ENCODE results near the gene CACNA2D2.

CACNA2D2 gene

DNA sequence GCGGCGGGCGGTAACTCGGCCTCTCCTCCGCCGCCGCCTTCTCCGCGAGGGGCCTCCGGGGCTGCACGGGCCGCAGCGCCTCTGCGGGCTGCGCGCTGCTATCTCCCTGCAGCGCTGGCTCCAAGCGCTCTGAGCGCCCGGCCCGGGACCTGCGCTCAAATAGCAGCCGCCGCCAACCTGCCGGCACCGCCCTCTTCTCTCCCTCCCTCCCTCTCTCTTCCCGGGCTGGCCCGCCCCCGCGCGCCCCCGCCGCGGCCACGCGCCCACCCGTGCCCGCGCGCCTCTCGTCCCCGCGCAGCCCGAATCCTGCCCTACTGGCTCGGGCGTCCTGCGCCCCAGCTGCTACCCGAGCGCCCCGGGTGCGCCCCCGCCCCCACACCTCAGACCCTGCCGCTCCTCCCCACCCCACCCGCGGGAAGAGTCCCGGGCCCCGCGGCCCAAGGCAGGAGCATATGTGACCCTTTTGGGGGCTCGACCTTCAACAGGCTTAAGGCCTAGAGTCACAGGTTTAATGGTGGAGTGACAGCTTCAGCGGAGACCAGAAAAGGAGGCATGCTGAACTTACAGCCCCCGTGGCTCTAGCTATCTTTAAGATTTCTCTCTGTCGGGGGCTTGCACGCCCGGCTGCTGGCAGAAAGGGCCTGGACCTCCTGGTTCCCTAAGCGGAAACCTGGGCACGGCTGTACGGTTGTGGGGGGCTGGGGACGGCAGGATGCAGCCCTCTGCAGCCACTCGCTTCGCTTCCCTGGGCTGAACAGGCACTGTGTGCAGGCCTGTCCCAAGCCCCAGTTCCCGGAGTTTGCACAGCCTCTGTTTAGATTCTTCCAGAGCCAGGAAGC is at the start of gene CACNA2D2:
Gene CACNA2D2 (minus strand): TSS at position 131 of the 839 bp plus-strand sequence. CDS start 211 bp downstream, outside the sequence.
- DNase-seq: no peak

- DNase-seq: no peak
These were observed 49.2 kb upstream of the CACNA2D2 start for GRCh38 chr3:50552598-50552997.

- DNase-seq: no peak
These were observed 48.4 kb upstream of the CACNA2D2 start for GRCh38 chr3:50551681-50552435.

GRCh38 chr3:50551054-50551659 is 47.7 kb upstream of the CACNA2D2 start:
- no peak for DNase-seq

DNA sequence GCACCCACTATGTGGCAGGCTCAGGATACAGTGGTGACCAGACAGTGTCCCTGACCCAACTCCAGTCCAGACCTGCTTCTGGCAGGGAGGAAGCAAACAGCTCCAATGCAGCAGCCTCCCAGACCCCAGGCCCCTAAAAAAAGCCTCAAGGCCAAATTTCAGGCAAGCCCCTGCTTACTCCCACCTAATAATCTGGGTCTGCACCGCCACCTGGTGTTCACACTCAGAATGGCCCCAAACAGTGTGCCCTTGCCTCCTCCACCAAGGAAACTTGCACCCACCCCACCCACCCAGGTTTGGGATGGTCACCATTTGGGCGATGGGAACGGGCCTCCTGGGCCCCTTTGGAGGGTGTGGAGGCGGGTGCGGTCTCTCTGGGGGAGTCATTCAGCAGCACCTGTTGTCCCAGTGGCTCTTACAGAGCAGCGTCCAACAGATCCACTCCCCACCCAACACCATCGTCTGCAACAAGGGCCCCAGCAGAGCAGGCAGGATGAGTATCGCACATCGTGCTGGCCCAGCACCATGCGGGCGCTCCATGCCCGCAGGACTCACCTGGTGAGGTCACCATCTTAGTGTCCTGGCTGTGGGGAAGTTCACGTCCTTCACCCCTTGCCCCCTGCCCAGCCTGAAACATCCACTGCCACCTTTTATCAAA is 46.8 kb upstream of the CACNA2D2 start:
- no peak for DNase-seq

DNA sequence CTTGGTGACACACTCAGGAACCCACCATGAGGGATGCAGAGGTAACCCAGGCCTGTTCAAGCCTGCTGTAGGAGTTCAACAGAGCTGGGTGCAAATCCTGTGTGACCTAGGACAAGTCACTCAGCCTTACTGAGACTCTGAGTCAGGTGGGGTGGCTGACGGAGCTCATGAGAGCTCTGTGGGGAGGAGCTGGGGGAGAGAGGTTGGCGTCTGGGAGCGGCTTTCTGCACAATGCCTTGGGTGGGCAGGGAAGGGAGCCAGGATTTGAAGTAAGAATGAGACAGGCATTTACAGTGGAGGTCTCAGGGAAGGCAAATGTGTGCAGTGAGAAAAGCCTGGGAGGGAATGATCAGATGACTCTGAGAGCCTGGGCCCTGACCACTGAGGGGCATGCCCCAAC is 45.8 kb upstream of the CACNA2D2 start:
- DNase-seq: no peak

DNA sequence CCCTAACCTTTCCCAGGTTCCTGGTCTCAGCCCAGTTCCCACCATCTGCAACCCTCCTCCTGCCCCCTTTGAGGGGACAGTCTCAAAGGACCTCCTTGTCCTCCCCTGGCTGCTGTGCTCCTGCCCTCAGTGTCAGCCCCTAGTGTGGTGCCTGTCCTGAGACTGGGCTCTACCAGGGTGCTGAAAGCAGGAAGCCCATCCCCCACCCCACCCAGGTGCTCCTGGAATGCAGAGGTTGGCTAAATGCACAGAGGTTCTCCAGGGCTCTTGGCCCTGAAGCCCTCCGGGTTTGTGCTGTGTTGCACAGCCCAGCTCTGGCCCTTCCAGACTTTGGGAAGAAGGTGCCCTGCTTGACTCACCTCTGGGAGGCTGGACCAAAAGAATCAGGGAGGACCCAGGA is 42.3 kb upstream of the CACNA2D2 start:
- no peak for DNase-seq

DNA sequence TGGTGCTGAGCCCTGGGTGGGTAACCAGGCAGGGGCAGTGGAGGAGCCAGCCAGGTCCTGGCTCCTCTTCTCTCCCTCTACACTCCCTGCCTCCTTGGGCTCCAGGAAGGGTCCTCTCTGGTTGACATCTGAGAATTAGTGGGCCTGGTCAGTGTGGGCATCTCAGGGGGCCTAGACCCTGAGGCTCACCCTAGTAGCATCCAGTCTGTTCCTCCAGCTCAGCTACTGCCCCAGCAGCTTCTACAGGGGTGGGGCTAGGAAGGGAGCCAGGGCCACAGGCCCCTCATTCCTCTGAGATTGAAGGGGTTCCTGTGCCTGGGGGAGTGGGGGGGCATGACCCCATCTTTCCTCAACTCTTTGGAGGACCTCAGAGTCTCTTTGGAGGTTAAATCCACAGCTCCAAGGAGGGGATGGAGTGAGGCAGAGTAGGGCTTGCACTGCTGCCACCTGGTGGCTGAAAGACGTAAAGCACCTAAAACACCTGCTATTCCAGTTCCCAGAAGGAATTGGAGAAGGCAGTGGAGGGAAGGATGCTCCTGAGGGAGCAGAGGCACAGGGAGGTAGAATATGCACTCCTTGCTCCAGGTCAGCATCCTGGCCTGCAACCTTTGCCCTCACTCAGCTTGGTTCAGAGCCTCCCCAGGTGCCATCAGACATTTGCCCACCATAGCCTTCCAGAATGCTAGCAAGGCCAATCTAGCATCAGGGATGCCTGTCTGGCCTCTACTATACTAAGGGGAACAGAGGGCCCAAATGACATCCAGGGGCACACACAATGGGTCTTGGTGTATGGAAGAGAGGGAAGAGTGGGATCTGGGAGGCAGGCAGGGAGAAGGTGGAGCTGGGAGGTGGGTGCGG is 39.0 kb upstream of the CACNA2D2 start:
- DNase-seq: peak; percentile 62

DNA sequence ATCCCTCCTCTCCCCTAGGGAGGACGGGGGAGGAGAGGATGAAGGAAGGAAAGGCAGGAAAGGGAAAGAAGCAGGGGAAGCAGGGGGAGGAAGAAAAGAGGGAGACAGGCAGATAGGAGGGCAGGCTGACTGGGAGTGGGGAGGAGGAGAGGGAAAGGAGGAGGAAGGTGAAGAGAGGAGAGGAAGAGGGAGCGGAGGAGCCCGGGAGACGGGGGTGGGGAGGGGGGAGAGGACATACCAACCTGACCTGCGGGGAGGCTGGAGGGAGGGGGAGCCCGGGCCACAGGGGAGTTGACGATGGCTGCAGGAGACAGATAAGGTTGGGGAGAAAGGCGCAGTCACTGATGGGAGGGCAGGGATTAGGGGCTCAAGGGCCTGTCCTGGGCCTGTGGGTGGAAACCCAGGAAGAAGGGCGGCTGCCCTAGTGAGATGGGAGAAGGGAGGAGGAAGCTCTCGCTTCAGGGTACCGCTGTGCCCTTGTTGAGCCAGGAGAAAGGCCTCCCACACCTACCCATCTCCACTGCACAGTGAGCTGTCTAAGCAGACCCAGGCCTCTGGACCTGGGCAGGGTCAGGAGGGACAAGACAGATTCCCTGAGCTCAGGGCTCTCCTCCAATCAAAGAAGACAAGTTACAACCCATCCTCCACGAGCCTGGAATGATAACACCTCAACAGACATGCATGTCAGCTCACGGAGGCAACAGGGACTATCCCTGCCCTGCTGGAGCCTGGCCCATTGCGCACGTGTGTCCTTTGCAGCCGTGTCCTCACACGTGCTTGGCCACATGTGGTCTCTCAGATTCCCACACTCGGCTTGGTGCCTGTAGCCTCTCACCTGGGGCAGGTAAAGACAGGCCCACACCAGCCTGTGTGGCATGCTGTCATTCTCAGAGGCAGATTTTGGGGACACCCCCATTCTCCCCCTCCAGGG is 36.2 kb upstream of the CACNA2D2 start:
- DNase-seq: no peak

DNA sequence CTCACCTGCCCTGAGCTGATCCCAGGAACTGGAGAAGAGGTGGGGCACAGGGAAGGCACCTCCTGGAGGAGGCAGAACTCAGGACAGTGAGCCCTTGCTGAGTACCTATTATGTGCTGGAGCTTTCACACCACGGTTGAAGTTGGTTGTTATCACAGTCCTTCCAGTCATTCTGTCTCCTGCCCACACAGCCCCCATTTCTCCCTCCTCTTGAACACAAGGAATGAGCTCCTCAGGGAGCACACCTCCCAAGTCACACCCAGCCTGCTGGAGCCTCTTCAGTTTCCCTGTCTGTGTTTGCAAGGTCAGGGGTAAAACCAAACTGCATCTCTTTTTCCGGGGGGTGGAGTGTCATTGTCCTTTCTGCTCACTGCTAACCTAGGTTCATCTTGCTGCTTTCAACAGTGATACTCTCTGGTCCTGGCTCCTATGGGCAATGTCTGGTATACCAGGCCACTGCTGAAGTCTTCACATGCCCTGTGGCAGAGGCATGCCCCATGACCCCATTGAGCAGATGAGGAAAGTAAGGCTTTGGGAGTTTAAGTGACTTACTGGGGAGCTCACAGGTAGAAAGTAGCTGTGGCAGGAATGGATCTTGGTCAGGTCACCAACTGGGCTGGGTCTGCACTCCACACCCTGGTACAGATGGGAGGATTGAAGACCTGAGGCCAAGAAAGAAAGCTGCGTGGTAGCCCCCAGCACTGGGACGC is 34.1 kb upstream of the CACNA2D2 start:
- no peak for DNase-seq

DNA sequence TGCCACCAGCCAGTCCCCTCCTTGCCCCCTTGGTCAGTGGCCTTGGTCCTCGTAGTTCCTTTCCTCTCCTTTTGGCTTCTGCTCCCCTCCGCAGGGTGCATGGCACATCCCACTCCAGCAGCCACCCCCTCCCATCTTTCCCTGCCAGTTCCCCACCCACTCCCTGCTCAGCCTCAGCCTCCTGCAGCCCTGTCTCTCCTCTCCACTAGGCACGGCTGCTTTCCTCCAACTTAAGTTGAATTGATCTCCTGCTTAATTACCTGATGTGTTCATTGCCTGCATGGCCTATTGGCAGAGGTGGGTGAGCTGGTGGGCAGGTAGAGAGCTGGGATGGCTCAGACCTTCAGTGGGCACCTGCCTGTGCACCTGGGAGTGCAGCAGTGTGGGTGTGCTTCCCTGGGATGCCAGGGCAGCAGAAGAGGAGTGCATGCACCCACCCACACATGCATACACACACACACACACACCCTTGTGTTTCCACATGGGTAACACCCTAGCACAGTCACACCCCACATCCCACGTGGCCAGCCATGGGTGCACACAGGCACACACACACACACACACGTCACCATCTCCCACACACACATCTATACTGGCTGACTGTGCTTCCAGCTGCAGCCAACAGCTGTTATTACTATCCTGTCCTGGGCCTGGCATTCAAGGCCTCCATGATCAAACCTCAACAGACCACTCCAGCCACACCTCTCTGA is 33.2 kb upstream of the CACNA2D2 start:
- DNase-seq: peak; percentile 26

GRCh38 chr3:50534681-50535330 is 31.4 kb upstream of the CACNA2D2 start:
- peak; percentile 46 for DNase-seq

DNA sequence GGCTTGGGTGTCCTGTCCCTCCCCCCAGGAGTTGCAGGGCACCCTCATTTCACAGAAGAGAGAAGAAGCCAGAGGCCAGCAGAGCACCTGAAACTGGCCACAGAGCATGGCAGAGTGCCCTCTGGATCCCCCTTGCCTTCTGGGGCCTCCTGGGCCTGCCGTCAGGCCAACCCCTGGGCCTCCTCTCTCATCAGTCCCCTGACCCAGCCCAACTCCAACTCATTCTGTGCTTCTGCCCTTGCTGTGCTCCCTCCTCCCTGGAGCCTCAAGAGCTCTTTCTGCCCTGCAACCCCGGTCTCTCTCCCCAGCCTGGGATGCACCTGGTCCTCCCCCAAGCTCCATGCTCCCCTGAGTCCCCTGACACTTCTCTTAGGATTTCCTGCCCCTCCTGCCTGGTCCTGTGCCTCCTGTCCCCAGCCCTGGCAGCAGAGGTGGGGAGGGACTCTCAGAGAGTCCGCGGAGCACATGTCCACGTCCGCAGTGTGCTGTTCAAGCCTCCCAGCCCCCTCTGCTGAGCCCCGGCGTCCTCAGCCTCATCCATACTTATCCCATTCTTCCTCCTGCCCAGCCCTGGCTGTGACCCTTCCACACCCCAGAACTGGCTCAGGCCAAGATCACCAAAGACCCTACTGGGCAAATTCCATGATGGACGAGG is 30.5 kb upstream of the CACNA2D2 start:
- no peak for DNase-seq

DNA sequence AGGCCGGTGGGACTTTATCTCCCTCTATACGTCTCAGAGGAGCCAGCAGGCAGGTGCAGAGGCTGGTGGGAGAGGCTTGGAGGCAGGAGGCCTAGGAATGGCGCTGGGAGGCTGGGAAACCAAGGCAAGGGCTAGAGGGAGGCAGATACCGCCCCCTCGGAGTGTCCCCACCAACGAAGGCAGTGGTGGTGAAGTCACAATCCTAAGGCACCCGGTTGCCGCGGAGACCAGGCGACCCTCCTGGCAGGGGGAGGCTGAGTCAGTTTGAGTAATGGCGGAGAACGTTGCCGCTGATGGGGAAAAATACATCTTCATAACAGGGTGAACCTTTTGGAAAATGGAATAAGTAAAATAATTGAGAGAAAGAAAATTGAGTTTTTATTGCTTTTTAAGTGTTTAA is 29.9 kb upstream of the CACNA2D2 start:
- no peak for DNase-seq

GRCh38 chr3:50532062-50532705 is 28.8 kb upstream of the CACNA2D2 start:
- no peak for DNase-seq

DNA sequence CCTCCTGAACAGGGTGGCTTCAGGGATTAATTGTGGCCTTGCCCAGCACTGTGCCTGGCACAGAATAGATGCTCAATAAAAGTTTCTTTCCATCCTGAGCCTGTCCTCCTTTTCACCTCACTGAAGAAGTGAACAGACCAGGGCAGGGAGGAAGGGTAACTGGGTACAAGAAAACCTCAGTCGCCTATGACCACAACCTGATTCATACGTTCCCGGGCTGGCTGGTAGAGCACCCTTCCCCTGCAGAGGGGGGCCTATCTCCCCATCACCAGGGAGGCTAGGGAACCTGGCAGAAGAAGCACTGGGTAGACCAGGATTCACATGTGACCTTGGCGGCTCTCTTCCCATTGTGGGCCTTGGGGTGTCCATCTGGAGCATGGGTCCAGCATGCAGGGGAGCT is 27.8 kb upstream of the CACNA2D2 start:
- no peak for DNase-seq

DNA sequence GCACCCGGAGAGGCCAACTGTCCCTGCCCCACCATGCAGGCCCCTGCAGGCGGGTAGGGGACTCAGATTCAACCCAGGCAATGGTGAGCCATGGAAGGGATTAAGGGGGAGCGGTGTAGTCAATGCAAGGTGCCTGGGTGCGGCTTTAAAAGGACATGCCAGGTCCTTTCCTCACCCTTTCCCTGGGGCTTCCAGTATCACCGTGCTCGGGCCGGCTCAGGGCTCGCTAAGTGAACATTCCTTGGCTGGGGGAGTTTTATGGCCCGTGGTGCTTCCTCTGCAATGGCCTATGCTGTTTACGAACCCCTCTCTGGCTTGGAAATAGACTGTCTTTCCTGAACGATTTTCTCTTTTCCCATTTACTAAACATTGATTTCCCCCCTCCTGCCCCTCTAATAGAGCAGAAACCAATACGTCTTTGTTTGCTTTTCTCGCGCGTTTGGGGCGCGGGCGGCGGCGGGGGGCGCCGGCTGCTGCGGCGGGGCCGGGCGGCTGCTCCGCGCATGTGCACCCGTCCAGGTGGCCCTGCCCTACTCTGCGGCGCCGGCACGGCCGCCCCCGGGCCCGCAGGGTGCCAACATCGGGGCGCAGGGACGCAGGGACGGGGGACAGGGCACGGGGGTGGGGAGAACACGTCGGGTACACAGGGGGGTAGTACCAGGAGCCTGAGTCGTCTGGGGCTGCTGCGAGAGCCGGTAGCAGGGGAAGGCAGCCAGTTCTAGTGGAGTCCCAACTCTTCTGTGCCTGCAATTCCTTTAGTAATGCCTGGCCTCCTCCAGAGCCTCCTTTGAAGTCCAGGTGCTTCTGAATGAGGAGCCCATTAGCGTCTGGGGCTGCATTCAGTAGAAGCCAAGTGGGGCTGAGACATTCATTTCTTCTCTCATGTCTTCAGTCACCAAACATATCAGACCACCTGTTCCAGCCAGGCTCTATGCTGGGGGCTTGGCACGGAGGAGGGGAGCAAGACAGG is 26.9 kb upstream of the CACNA2D2 start:
- no peak for DNase-seq
